DOHH2 (cell line): ENCODE measurements around the gene SAG.

Experiments
- H3F3A ChIP-seq: fragments of 200-600 bp; sonication (generic), shearing (Covaris generic); 2 replicates; pipeline ENCODE4 v1.6.0; 2016; ENCODE audit warnings: antibody characterized with exemption, mild to moderate bottlenecking; ENCODE audit not compliant: control insufficient read depth, insufficient read depth
- H3K27ac ChIP-seq: fragments of 200-600 bp; sonication (generic); 2 replicates; pipeline ENCODE4 v1.5.1; 2014; ENCODE audit warnings: low read depth, mild to moderate bottlenecking, low read length, moderate library complexity
- H3K27me3 ChIP-seq: fragments of 200-600 bp; sonication (generic); 2 replicates; pipeline ENCODE4 v1.6.1; 2014; ENCODE audit warnings: mild to moderate bottlenecking, low read length, mixed read lengths; ENCODE audit not compliant: control insufficient read depth
- H3K36me3 ChIP-seq: fragments of 200-600 bp; sonication (generic); 2 replicates; pipeline ENCODE4 v1.6.1; 2014; ENCODE audit warnings: mild to moderate bottlenecking, low read length, moderate library complexity, mixed read lengths; ENCODE audit not compliant: control insufficient read depth
- H3K4me1 ChIP-seq: fragments of 200-600 bp; sonication (generic); 2 replicates; pipeline ENCODE4 v1.6.1; 2014; ENCODE audit warnings: mild to moderate bottlenecking, low read length, mixed read lengths; ENCODE audit not compliant: control insufficient read depth
- H3K4me2 ChIP-seq: fragments of 200-600 bp; sonication (generic); 2 replicates; pipeline ENCODE4 v1.6.0; 2014; ENCODE audit warnings: mild to moderate bottlenecking, low read length, moderate library complexity
- H3K4me3 ChIP-seq: fragments of 200-600 bp; sonication (generic); 2 replicates; pipeline ENCODE4 v1.5.1; 2014; ENCODE audit warnings: mild to moderate bottlenecking, low read length, mixed read lengths
- H3K79me2 ChIP-seq: fragments of 200-600 bp; sonication (generic); 2 replicates; pipeline ENCODE4 v1.6.1; 2014; ENCODE audit warnings: mild to moderate bottlenecking, low read length, mixed read lengths; ENCODE audit not compliant: control insufficient read depth
- H3K9me2 ChIP-seq: fragments of 200-600 bp; sonication (generic); replicated peaks from 2 replicates; pipeline ENCODE4 v1.6.1; 2014; ENCODE audit warnings: mild to moderate bottlenecking, low read length, mixed read lengths; ENCODE audit not compliant: control insufficient read depth
- H3K9me3 ChIP-seq: fragments of 200-600 bp; sonication (generic); 2 replicates; pipeline ENCODE4 v1.6.1; 2014; ENCODE audit warnings: antibody characterized with exemption, low read length, mixed read lengths; ENCODE audit not compliant: control insufficient read depth, insufficient read depth
- H4K20me1 ChIP-seq: fragments of 200-600 bp; sonication (generic); 2 replicates; pipeline ENCODE4 v1.6.0; 2014; ENCODE audit warnings: low read depth, mild to moderate bottlenecking, antibody characterized with exemption, low read length, moderate library complexity; ENCODE audit not compliant: control insufficient read depth, insufficient read depth
- EZH2phosphoT487 ChIP-seq: fragments of 200-600 bp; sonication (generic); IDR thresholded peaks from 2 replicates; pipeline ENCODE4 v1.6.1; 2017; ENCODE audit warnings: borderline replicate concordance, mild to moderate bottlenecking, antibody characterized with exemption, low read length, moderate library complexity, mixed read lengths
- TF ChIP-seq, protein P1 (sequence below): fragments of 200-600 bp; sonication (generic); IDR thresholded peaks from one replicate; pipeline ENCODE4 v1.5.1; 2014; ENCODE audit warnings: antibody characterized with exemption, mild to moderate bottlenecking, low read depth, low read length; ENCODE audit not compliant: poor library complexity, severe bottlenecking

The SAG gene

DNA sequence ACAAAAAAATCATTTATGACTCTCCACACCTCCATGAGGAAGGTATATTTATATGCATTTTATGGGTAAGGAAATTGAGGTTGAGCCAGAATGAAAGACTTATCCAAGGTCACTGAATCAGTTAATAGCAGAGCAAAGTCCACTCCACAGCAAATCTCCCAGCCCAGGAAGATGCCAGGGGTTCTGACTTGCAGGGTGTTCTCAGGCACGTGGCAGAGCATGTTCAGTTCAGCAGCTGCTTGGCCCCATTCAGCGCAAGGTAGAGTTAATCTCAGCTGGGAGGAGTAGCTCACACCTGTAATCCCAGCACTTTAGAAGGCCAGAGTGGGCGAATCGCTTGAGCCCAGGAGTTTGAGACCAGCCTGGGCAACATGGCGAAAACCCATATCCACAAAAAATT, 28.9 kb downstream of the SAG start:
- no peak overlapping the region for H3K4me3 ChIP-seq
- H4K20me1 ChIP-seq: no peaks in the 10 kb centered on the region
- H3K27me3 ChIP-seq: peaks cover 22% of the 10 kb centered on the region
- no peaks in the 10 kb centered on the region for H3K79me2 ChIP-seq
- no peaks in the 10 kb centered on the region for H3K36me3 ChIP-seq
- TF ChIP-seq, protein P1, sequence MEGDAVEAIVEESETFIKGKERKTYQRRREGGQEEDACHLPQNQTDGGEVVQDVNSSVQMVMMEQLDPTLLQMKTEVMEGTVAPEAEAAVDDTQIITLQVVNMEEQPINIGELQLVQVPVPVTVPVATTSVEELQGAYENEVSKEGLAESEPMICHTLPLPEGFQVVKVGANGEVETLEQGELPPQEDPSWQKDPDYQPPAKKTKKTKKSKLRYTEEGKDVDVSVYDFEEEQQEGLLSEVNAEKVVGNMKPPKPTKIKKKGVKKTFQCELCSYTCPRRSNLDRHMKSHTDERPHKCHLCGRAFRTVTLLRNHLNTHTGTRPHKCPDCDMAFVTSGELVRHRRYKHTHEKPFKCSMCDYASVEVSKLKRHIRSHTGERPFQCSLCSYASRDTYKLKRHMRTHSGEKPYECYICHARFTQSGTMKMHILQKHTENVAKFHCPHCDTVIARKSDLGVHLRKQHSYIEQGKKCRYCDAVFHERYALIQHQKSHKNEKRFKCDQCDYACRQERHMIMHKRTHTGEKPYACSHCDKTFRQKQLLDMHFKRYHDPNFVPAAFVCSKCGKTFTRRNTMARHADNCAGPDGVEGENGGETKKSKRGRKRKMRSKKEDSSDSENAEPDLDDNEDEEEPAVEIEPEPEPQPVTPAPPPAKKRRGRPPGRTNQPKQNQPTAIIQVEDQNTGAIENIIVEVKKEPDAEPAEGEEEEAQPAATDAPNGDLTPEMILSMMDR: no peak
- TF ChIP-seq EZH2phosphoT487: no peak
- H3K4me2 ChIP-seq: no peak overlapping the region
- H3K4me1 ChIP-seq: peaks cover 36% of the 10 kb centered on the region
- no peaks in the 10 kb centered on the region for H3K9me2 ChIP-seq
- no peaks in the 10 kb centered on the region for H3K9me3 ChIP-seq
- peaks cover 5% of the 10 kb centered on the region for H3F3A ChIP-seq
- H3K27ac ChIP-seq: no peak overlapping the region

DNA sequence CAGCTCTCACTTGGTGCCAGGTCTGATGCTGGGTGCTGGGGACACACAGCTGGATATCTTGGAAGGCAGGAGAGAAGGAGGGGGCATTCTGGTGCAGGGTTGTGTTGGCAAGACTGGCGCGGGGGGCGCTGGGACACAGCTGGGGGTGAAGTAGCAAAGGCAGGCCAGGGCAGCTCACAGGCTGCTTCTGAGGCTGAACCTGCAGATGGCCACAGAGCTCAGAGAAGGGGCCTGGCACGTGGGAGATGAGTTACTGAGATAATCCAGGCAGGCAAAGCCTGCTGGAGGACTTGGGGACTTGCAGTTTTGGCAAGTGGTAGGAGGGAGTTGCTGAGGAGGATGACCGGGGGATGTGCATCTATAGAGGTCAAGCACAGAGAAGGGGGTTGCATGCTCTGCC, 30.4 kb downstream of the SAG start:
- no peaks in the 10 kb centered on the region for H3K9me2 ChIP-seq
- H3K79me2 ChIP-seq: no peaks in the 10 kb centered on the region
- no peak overlapping the region for H3K4me2 ChIP-seq
- H4K20me1 ChIP-seq: no peaks in the 10 kb centered on the region
- H3K36me3 ChIP-seq: no peaks in the 10 kb centered on the region
- H3K4me1 ChIP-seq: peaks cover 22% of the 10 kb centered on the region
- H3K27ac ChIP-seq: no peak overlapping the region
- H3F3A ChIP-seq: no peaks in the 10 kb centered on the region; the same call in 1 of the 2 replicates
- TF ChIP-seq, protein P1: no peak
- TF ChIP-seq EZH2phosphoT487: no peak
- H3K4me3 ChIP-seq: no peak overlapping the region
- no peaks in the 10 kb centered on the region for H3K9me3 ChIP-seq
- peaks cover 22% of the 10 kb centered on the region for H3K27me3 ChIP-seq

DNA sequence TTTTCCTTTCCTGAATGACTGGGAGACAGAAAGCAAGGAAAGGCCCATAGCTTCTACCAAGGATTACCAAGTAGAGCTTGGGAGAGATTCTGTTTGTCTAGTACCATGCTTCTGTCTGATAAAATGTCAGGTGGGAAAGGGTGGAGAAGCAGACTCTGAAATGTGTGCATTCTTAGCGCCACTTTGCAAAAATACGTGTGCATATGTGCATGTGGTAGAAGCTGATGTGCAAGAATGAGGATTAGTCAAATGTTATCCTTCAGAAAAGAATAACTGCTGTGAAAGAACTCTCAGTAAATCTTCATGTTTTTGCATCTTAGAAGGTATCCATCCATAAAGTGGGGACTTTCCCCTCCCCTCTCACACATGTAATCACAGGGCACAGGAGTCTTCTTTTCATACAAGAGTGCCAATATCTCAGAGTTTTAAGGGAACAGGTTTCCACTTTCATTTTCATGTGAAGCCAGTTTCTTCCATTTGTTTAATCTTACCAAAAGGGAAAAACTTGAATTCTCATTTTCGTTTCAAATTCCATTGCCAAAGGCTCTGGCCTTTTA, 31.3 kb downstream of the SAG start:
- Histone ChIP-seq H4K20me1 (no peaks in the 10 kb centered on the region), H3K9me3 (no peaks in the 10 kb centered on the region), H3K36me3 (no peaks in the 10 kb centered on the region), H3K27me3 (peaks cover 18% of the 10 kb centered on the region), H3K4me1 (peaks cover 13% of the 10 kb centered on the region), H3F3A (no peaks in the 10 kb centered on the region; the same call in 1 of the 2 replicates), H3K9me2 (no peaks in the 10 kb centered on the region), H3K27ac (no peak overlapping the region), H3K4me2 (no peak overlapping the region), H3K4me3 (no peak overlapping the region), H3K79me2 (no peaks in the 10 kb centered on the region)
- TF ChIP-seq, protein P1: no peak
- TF ChIP-seq EZH2phosphoT487: no peak
